DOHH2 (cell line): ENCODE data around the gene AASDH.

Experiments
- CTCF ChIP-seq: fragments of 200-600 bp; sonication (generic); IDR thresholded peaks from one replicate; pipeline ENCODE4 v1.5.1; 2014; ENCODE audit warnings: antibody characterized with exemption, mild to moderate bottlenecking, low read depth, low read length; ENCODE audit not compliant: poor library complexity, severe bottlenecking
- EZH2phosphoT487 ChIP-seq: fragments of 200-600 bp; sonication (generic); IDR thresholded peaks from 2 replicates; pipeline ENCODE4 v1.6.1; 2017; ENCODE audit warnings: borderline replicate concordance, mild to moderate bottlenecking, antibody characterized with exemption, low read length, moderate library complexity, mixed read lengths

- TF ChIP-seq EZH2phosphoT487: no peak
- no peak for TF ChIP-seq CTCF
Measured at GRCh38 chr4:56435140-56435926, 48.0 kb upstream of the AASDH start, which contains the start of gene PPAT.
